Natural killer cell (primary cell): Measurements from ENCODE around the gene CCL7. TPM values are rescaled to one million over a fixed set of nuclear protein-coding genes. Genes with fewer than 3 reads are reported as not detected.

Source experiments
- ATAC-seq, 3 donors: fragments of 150-1000 bp in 2 of 3; fragments of 200-7000 bp in 1 of 3; cut with Tn5 transposase; 1 replicate in 1 of 3; 2 replicates in 2 of 3; pipeline ENCODE4 v1.10.0; 2021; ENCODE audit warnings: mild to moderate bottlenecking in 2 of 3, moderate library complexity in 2 of 3
- DNase-seq, 2 donors: peaks; one replicate each; pipeline versions ENCODE4 v3.0.0 to v3.0.0-alpha.2; 2013 to 2021; ENCODE audit warnings: mixed read lengths in 1 of 2
- H3K27ac ChIP-seq: one replicate; pipeline ENCODE4 v1.5.1; 2013; ENCODE audit warnings: mild to moderate bottlenecking, low read length
- H3K27me3 ChIP-seq: one replicate; pipeline ENCODE4 v1.6.1; 2013; ENCODE audit warnings: low read length; ENCODE audit not compliant: control insufficient read depth, insufficient read depth
- H3K36me3 ChIP-seq: one replicate; pipeline ENCODE4 v1.6.1; 2013; ENCODE audit warnings: low read length; ENCODE audit not compliant: control insufficient read depth, insufficient read depth
- H3K4me1 ChIP-seq: one replicate; pipeline ENCODE4 v1.6.1; 2013; ENCODE audit warnings: low read length; ENCODE audit not compliant: control insufficient read depth, insufficient read depth
- H3K4me3 ChIP-seq: one replicate; pipeline ENCODE4 v1.5.1; 2013; ENCODE audit warnings: low read length
- H3K9me3 ChIP-seq: one replicate; pipeline ENCODE4 v1.6.1; 2013; ENCODE audit warnings: low read length; ENCODE audit not compliant: control insufficient read depth, insufficient read depth
- H3K27ac Mint-ChIP-seq, 2 donors: one replicate each; pipeline ENCODE4 v1.8.0; 2022; ENCODE audit warnings: mild to moderate bottlenecking in 2 of 2, mixed read lengths in 2 of 2, moderate library complexity in 1 of 2
- H3K27me3 Mint-ChIP-seq, 2 donors: one replicate each; pipeline ENCODE4 v1.8.0; 2022; ENCODE audit warnings: low read depth in 2 of 2, mixed read lengths in 2 of 2
- H3K36me3 Mint-ChIP-seq: one replicate; pipeline ENCODE4 v1.8.0; 2022; ENCODE audit warnings: mixed read lengths
- H3K4me1 Mint-ChIP-seq, 2 donors: one replicate each; pipeline ENCODE4 v1.8.0; 2022; ENCODE audit warnings: mixed read lengths in 2 of 2
- H3K4me3 Mint-ChIP-seq: one replicate; pipeline ENCODE4 v1.8.0; 2022; ENCODE audit warnings: mild to moderate bottlenecking, moderate library complexity, mixed read lengths
- H3K9me3 Mint-ChIP-seq, 2 donors: one replicate each; pipeline ENCODE4 v1.8.0; 2022; ENCODE audit warnings: mixed read lengths in 2 of 2
- CTCF ChIP-seq: fragments of 200-600 bp; IDR thresholded peaks from one replicate; pipeline ENCODE4 v1.8.0; 2022; ENCODE audit warnings: antibody characterized with exemption
- WGBS: methylation state at CpG from one replicate; pipeline ENCODE4 v1.1.7; 2013; ENCODE audit warnings: missing lambda C conversion rate; ENCODE audit not compliant: insufficient coverage; 5-methylcytosine and 5-hydroxymethylcytosine counted together
- intact Hi-C: fragments of 100-400 bp; cut with micrococcal nuclease; formaldehyde crosslinking; loops from one replicate; pipeline ENCODE4 v1.14.2; 2022
- total RNA-seq, 4 donors: library from RNA; stranded (reverse); fragments of 120-200 nt in 1 of 4; gene quantifications; one replicate each; pipeline versions ENCODE4 v1.2.3 to v1.2.4, GENCODE V29; 2013 to 2022

The CCL7 gene
- total RNA-seq, 3 donors from 2014 or later (not counting 1 experiment from before 2014, with no cell fraction given), result not detected

GRCh38 chr17:34246446-34246845 lies 23.6 kb upstream of the CCL7 start:
- TF ChIP-seq CTCF, result no peak
- Histone ChIP-seq H3K36me3 (no peaks in the 10 kb centered on the region), H3K27ac (no peak overlapping the region), H3K4me3 (no peak overlapping the region), H3K9me3 (no peaks in the 10 kb centered on the region), H3K27me3 (no peaks in the 10 kb centered on the region), H3K4me1 (peaks cover 10% of the 10 kb centered on the region)
- intact Hi-C loops, result no loop called here
- Mint-ChIP-seq H3K36me3 (no peaks in the 10 kb centered on the region), H3K4me1 (no peaks in the 10 kb centered on the region), H3K9me3 (no peaks in the 10 kb centered on the region), H3K27me3 (peaks cover 7 to 12% of the 10 kb centered on the region in 2 donors), H3K27ac (no peak overlapping the region), H3K4me3 (no peak overlapping the region)
- DNase-seq, result no peak
- 27% methylated on average over 1 of the region's 1 CpG for WGBS
- ATAC-seq, result peak in 2 of 3 donors; percentile 32 to 79

DNA sequence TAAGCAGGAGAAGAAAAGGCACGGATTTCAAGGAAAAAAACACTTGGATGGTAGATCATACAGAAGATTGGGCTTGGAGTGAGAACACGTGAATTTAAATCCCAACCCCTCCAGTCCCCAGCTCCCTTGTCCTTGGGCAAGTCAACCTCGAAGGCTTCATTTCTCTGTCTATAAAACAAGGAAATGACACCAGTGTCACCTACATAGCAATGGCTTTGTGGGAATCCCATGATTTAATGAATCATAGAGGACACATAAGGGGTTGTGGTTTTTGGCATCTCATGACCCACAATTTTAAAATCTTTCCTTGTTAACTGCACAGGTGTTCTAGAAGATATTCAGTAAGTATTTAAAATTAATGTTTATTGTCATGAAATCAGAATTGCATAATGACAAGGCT lies 23.1 kb upstream of the CCL7 start:
- DNase-seq, result no peak
- no peak for ATAC-seq
- Mint-ChIP-seq H3K36me3 (no peaks in the 10 kb centered on the region), H3K4me3 (no peak overlapping the region), H3K9me3 (no peaks in the 10 kb centered on the region), H3K4me1 (no peaks in the 10 kb centered on the region), H3K27me3 (peaks cover 7 to 12% of the 10 kb centered on the region in 2 donors), H3K27ac (no peak overlapping the region)
- intact Hi-C loops, result no loop called here
- TF ChIP-seq CTCF, result no peak
- H3K36me3 ChIP-seq, result no peaks in the 10 kb centered on the region
- no peaks in the 10 kb centered on the region for H3K27me3 ChIP-seq
- no peak overlapping the region for H3K27ac ChIP-seq
- no peaks in the 10 kb centered on the region for H3K9me3 ChIP-seq
- H3K4me3 ChIP-seq, result no peak overlapping the region
- 34% methylated on average over 2 of the region's 3 CpGs for WGBS
- H3K4me1 ChIP-seq, result peaks cover 11% of the 10 kb centered on the region

DNA sequence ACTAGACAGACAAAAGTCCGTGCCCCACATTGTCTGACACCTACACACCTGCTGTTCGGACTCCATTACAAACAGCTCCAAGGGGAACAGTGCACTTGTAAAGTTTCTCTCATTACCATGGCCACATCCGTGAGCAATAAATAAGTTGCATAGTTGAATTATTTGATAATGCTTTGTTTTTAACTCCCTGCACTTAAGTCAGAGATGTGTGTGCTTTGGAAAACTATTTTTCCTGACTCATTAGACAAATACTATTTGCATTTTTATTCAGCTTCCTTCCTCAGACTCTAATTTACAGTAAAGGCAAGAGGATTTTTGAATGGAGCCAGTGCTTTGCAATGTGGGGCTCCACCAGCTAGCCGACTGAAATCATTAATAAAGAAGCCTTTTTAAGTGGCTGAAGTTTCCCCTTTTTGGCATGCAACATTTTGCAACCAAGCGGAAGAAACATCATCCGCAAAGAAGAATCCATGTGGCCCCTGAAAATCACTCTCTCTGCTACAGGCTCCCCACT lies 21.5 kb upstream of the CCL7 start:
- no peak for DNase-seq
- Histone ChIP-seq H3K4me1 (peaks cover 14% of the 10 kb centered on the region), H3K27ac (no peak overlapping the region), H3K9me3 (no peaks in the 10 kb centered on the region), H3K4me3 (no peak overlapping the region), H3K27me3 (no peaks in the 10 kb centered on the region), H3K36me3 (no peaks in the 10 kb centered on the region)
- no peak for TF ChIP-seq CTCF
- ATAC-seq, result no peak
- Mint-ChIP-seq H3K4me3 (no peak overlapping the region), H3K4me1 (no peaks in the 10 kb centered on the region), H3K27ac (no peak overlapping the region), H3K27me3 (peaks cover 18 to 20% of the 10 kb centered on the region in 2 donors), H3K36me3 (no peaks in the 10 kb centered on the region), H3K9me3 (no peaks in the 10 kb centered on the region)
- intact Hi-C loops, result no loop called here
- 75% methylated on average over 5 of the region's 6 CpGs for WGBS

DNA sequence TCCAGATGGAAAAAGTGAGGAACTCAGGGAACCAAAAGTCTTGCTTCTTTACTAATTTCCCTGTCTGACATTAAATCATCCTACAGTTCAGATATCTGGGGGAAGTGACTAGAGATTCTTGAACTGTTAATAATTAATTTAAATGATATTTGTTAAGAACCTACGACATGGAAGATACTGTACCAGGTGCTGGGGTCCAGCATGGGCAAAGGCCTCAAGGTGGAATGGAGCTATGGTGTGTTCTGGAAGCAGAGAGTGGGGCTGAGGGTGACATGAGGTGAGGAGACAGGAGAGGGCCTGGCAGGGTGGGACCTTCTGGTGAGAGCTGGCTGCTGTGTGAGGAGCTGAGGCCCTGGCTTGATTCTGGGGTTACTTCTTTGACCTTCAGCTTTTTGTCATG lies 21.0 kb upstream of the CCL7 start:
- no peaks in the 10 kb centered on the region for H3K9me3 Mint-ChIP-seq
- DNase-seq (no peak), ATAC-seq (no peak)
- no peak overlapping the region for H3K27ac ChIP-seq
- intact Hi-C loops, result no loop called here
- peaks cover 11% of the 10 kb centered on the region for H3K4me1 ChIP-seq
- no peak for TF ChIP-seq CTCF
- no peaks in the 10 kb centered on the region for H3K36me3 ChIP-seq
- no peak overlapping the region for H3K4me3 ChIP-seq
- no peak overlapping the region for H3K27ac Mint-ChIP-seq
- no peaks in the 10 kb centered on the region for H3K36me3 Mint-ChIP-seq
- H3K4me1 Mint-ChIP-seq, result no peaks in the 10 kb centered on the region
- peaks cover 18 to 20% of the 10 kb centered on the region in 2 donors for H3K27me3 Mint-ChIP-seq
- H3K4me3 Mint-ChIP-seq, result no peak overlapping the region
- 58% methylated on average over 1 of the region's 1 CpG for WGBS
- H3K27me3 ChIP-seq, result no peaks in the 10 kb centered on the region
- H3K9me3 ChIP-seq, result no peaks in the 10 kb centered on the region
